OCI-LY3 (cell line): ENCODE measurements around the gene ZDHHC24.

Experiments
- H2AFZ ChIP-seq: fragments of 200-600, 300-600 bp; shearing (Covaris generic); 2 replicates; pipeline ENCODE4 v1.6.0; 2014; ENCODE audit warnings: antibody characterized with exemption, low read depth, low read length
- H3K27ac ChIP-seq: fragments of 200-600, 300-600 bp; sonication (generic); 2 replicates; pipeline ENCODE4 v1.5.1; 2014; ENCODE audit warnings: mild to moderate bottlenecking, low read length, moderate library complexity, mixed read lengths
- H3K27me3 ChIP-seq: fragments of 200-600, 300-600 bp; sonication (generic); 2 replicates; pipeline ENCODE4 v1.6.1; 2014; ENCODE audit warnings: low read depth, low read length, mixed read lengths
- H3K36me3 ChIP-seq: fragments of 200-600, 300-600 bp; sonication (generic); replicated peaks from 2 replicates; pipeline ENCODE3; 2014; ENCODE audit warnings: low read depth, low read length, mixed read lengths
- H3K4me1 ChIP-seq: fragments of 300-600, 200-600 bp; sonication (generic); 2 replicates; pipeline ENCODE4 v1.6.1; 2014; ENCODE audit warnings: low read length, mixed read lengths
- H3K4me2 ChIP-seq: fragments of 200-600, 300-600 bp; sonication (generic); 2 replicates; pipeline ENCODE4 v1.6.1; 2014; ENCODE audit warnings: low read length, mixed read lengths
- H3K4me3 ChIP-seq: fragments of 300-600, 200-600 bp; sonication (generic); 2 replicates; pipeline ENCODE4 v1.5.1; 2014; ENCODE audit warnings: antibody characterized with exemption, mild to moderate bottlenecking, low read length, moderate library complexity
- H3K79me2 ChIP-seq: fragments of 300-600, 200-600 bp; shearing (Covaris generic); 2 replicates; pipeline ENCODE4 v1.6.1; 2014; ENCODE audit warnings: mild to moderate bottlenecking, low read length, mixed read lengths
- H3K9ac ChIP-seq: fragments of 300-600, 200-600 bp; shearing (Covaris generic); 2 replicates; pipeline ENCODE4 v1.6.0; 2014; ENCODE audit warnings: mild to moderate bottlenecking, low read length, moderate library complexity
- H3K9me3 ChIP-seq: fragments of 200-600, 300-600 bp; shearing (Covaris generic); 2 replicates; pipeline ENCODE4 v1.6.1; 2014; ENCODE audit warnings: low read length, mixed read lengths; ENCODE audit not compliant: insufficient read depth
- H4K20me1 ChIP-seq: fragments of 200-600, 300-600 bp; sonication (generic); 2 replicates; pipeline ENCODE4 v1.6.1; 2016; ENCODE audit warnings: low read length, mixed read lengths; ENCODE audit not compliant: insufficient read depth
- CTCF ChIP-seq: fragments of 200-600, 300-600 bp; sonication (generic); IDR thresholded peaks from 2 replicates; pipeline ENCODE4 v1.5.1; 2014; ENCODE audit warnings: antibody characterized with exemption, low read length, low read depth
- EZH2phosphoT487 ChIP-seq: fragments of 200-600 bp; shearing (Covaris generic); IDR thresholded peaks from 2 replicates; pipeline ENCODE4 v1.6.1; 2018; ENCODE audit warnings: antibody characterized with exemption, mixed run types, low read depth

Gene ZDHHC24

GRCh38 chr11:66564538-66564937, 18.7 kb upstream of the ZDHHC24 start:
- Histone ChIP-seq H3K36me3 (no peaks in the 10 kb centered on the region), H3K27ac (no peak overlapping the region), H3K27me3 (no peaks in the 10 kb centered on the region), H3K4me1 (no peaks in the 10 kb centered on the region), H3K4me3 (no peak overlapping the region), H3K79me2 (no peaks in the 10 kb centered on the region), H3K4me2 (no peak overlapping the region), H4K20me1 (no peaks in the 10 kb centered on the region), H3K9me3 (no peaks in the 10 kb centered on the region), H2AFZ (no peak overlapping the region), H3K9ac (no peak overlapping the region)
- TF ChIP-seq EZH2phosphoT487, result no peak
- no peak for TF ChIP-seq CTCF

- TF ChIP-seq EZH2phosphoT487, result no peak
- TF ChIP-seq CTCF, result no peak
- no peaks in the 10 kb centered on the region for H4K20me1 ChIP-seq
- no peaks in the 10 kb centered on the region for H3K4me1 ChIP-seq
- H3K9me3 ChIP-seq, result no peaks in the 10 kb centered on the region
- H3K36me3 ChIP-seq, result no peaks in the 10 kb centered on the region
- H3K27ac ChIP-seq, result no peak overlapping the region
- H3K4me2 ChIP-seq, result no peak overlapping the region
- no peak overlapping the region for H3K9ac ChIP-seq
- no peak overlapping the region for H3K4me3 ChIP-seq
- H3K27me3 ChIP-seq, result no peaks in the 10 kb centered on the region
- H2AFZ ChIP-seq, result no peak overlapping the region
- no peaks in the 10 kb centered on the region for H3K79me2 ChIP-seq
Observed at GRCh38 chr11:66563832-66564231, 18.0 kb upstream of the ZDHHC24 start.

- no peak overlapping the region for H3K4me3 ChIP-seq
- H3K4me1 ChIP-seq, result no peaks in the 10 kb centered on the region
- H3K4me2 ChIP-seq, result no peak overlapping the region
- H3K36me3 ChIP-seq, result no peaks in the 10 kb centered on the region
- H3K27me3 ChIP-seq, result no peaks in the 10 kb centered on the region
- H4K20me1 ChIP-seq, result no peaks in the 10 kb centered on the region
- H3K79me2 ChIP-seq, result no peaks in the 10 kb centered on the region
- no peak for TF ChIP-seq EZH2phosphoT487
- no peak for TF ChIP-seq CTCF
- no peak overlapping the region for H3K9ac ChIP-seq
- no peak overlapping the region for H2AFZ ChIP-seq
- no peaks in the 10 kb centered on the region for H3K9me3 ChIP-seq
- H3K27ac ChIP-seq, result no peak overlapping the region
Observed at GRCh38 chr11:66562907-66563583, 17.2 kb upstream of the ZDHHC24 start.

- TF ChIP-seq EZH2phosphoT487, result no peak
- no peak for TF ChIP-seq CTCF
- Histone ChIP-seq H2AFZ (no peak overlapping the region), H3K79me2 (no peaks in the 10 kb centered on the region), H4K20me1 (no peaks in the 10 kb centered on the region), H3K9me3 (no peaks in the 10 kb centered on the region), H3K36me3 (no peaks in the 10 kb centered on the region), H3K27ac (no peak overlapping the region), H3K9ac (no peak overlapping the region), H3K4me1 (no peaks in the 10 kb centered on the region), H3K27me3 (no peaks in the 10 kb centered on the region), H3K4me3 (no peak overlapping the region), H3K4me2 (no peak overlapping the region)
Observed at GRCh38 chr11:66562275-66562674, 16.4 kb upstream of the ZDHHC24 start.
